ENCODE measurements around the gene ZMIZ1.

ZMIZ1 gene

DNA sequence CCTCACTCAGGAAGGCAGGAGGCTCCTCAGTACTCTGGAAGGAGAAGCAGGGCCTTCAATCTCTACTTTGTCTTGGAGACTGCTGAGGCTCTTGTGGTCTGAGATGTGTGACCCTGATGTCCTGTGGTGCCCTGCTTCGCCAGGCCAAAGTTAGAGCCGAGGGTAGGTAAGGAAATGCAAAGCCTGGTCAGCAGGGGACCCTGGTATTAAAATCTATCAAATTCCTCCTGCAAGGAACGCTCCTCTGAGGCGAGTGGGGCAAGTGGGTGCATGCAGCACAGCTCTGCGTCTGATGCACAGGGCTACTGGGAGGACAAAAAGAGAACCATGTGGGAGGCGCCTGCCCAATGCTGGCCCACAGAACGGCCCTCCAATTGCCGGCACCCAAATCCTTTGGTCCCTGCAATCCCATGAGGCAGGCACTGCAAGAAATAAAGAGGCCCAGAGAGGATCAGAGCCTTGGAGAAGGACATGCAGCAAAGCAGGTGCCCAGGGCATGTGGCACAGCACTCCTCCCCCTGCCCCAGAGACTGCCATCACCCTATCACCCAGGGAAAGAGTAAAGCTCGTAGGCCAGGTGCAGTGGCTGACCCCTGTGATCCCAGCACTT lies 23.1 kb upstream of the ZMIZ1 start:
- no peak for DNase-seq

GRCh38 chr10:79046326-79046725 lies 22.4 kb upstream of the ZMIZ1 start:
- Histone ChIP-seq H3K4me3 (ENCODE audit: low read depth, low read length) (no peak overlapping the region), H3K36me3 (no peaks in the 10 kb centered on the region), H3K27ac (no peak overlapping the region), H3K27me3 (ENCODE audit: insufficient read depth, low read depth, severe bottlenecking) (no peaks in the 10 kb centered on the region), H3K9me3 (ENCODE audit: severe bottlenecking) (no peaks in the 10 kb centered on the region)
- no peak for TF ChIP-seq CTCF (IDR thresholded peaks at IDR 0.05; ENCODE audit: low read depth, low read length)
- DNase-seq: no peak

More for the DNA sequence above, 23.1 kb upstream of the ZMIZ1 start:
- TF ChIP-seq CTCF (IDR thresholded peaks at IDR 0.05; ENCODE audit: low read depth, low read length): no peak
- H3K36me3 ChIP-seq: no peaks in the 10 kb centered on the region
- no peaks in the 10 kb centered on the region for H3K27me3 ChIP-seq (ENCODE audit: insufficient read depth, low read depth, severe bottlenecking)
- H3K9me3 ChIP-seq (ENCODE audit: severe bottlenecking): no peaks in the 10 kb centered on the region
- H3K4me3 ChIP-seq (ENCODE audit: low read depth, low read length): no peak overlapping the region
- no peak overlapping the region for H3K27ac ChIP-seq

DNA sequence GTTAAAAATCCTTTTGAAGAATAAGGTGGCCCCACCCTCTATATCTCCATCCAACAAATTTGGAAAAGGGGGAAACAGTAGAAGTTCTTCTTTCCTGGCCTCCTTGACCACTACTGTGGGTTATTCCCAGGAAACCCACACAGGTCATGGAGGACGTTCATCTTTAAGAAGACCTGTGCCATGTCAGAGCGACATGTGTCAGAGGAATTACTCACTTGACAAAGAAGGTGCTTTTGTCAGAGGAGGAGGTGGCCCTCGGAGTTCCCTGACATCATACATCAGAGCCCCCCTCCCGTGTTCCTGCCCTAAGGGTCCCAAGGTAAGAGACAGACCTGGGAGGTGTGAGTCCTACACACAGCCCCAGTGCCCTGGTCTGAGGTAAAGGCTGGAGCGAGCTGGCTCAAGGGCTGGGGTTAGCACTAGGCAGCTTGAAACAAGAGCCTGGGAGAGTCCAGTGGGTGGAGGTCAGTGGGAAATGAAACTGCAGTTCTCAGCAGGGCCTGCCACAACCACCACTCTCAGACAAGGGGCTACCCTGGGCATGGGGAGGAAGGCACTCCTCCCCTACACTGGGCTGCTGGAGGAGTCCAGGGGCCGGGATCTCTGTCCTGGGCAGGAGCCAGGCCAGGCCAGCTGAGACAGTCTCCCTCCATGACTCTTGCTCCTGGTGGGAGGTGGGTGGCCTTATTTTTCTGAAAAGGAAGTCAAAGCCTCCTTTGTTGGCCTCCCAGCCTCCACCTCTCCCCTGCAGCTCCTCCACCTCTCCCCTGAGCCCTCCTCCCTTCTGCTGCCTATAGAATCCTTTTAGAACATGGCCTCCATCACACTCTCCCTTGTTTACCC lies 21.8 kb upstream of the ZMIZ1 start:
- no peak for TF ChIP-seq CTCF (IDR thresholded peaks at IDR 0.05; ENCODE audit: low read depth, low read length)
- H3K27ac ChIP-seq: no peak overlapping the region
- DNase-seq: no peak
- no peaks in the 10 kb centered on the region for H3K27me3 ChIP-seq (ENCODE audit: insufficient read depth, low read depth, severe bottlenecking)
- no peaks in the 10 kb centered on the region for H3K9me3 ChIP-seq (ENCODE audit: severe bottlenecking)
- H3K36me3 ChIP-seq: no peaks in the 10 kb centered on the region
- no peak overlapping the region for H3K4me3 ChIP-seq (ENCODE audit: low read depth, low read length)

DNA sequence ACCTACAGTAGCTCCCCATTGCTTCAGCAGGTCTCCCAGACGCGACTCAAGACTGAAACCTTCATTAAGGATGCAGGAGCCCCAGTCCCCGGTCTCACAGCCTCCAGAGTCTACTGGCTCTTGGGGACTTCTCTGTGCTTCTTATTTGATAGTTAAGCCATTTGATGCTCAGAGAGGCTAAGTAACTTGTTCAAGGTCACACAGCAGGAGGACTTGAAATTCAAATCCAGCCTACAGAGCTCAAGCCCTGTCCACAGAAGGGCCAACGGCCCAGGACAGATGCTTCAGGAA lies 21.2 kb upstream of the ZMIZ1 start:
- Histone ChIP-seq H3K36me3 (no peaks in the 10 kb centered on the region), H3K4me3 (ENCODE audit: low read depth, low read length) (no peak overlapping the region), H3K9me3 (ENCODE audit: severe bottlenecking) (no peaks in the 10 kb centered on the region), H3K27ac (no peak overlapping the region), H3K27me3 (ENCODE audit: insufficient read depth, low read depth, severe bottlenecking) (no peaks in the 10 kb centered on the region)
- TF ChIP-seq CTCF (IDR thresholded peaks at IDR 0.05; ENCODE audit: low read depth, low read length): no peak
- no peak for DNase-seq

GRCh38 chr10:79047875-79048638 lies 20.7 kb upstream of the ZMIZ1 start:
- Histone ChIP-seq H3K27ac (no peak overlapping the region), H3K9me3 (ENCODE audit: severe bottlenecking) (no peaks in the 10 kb centered on the region), H3K36me3 (no peaks in the 10 kb centered on the region), H3K4me3 (ENCODE audit: low read depth, low read length) (no peak overlapping the region), H3K27me3 (ENCODE audit: insufficient read depth, low read depth, severe bottlenecking) (no peaks in the 10 kb centered on the region)
- DNase-seq: no peak
- no peak for TF ChIP-seq CTCF (IDR thresholded peaks at IDR 0.05; ENCODE audit: low read depth, low read length)

All from WERI-Rb-1 (cell line).